Liver (tissue), 9 donors: ENCODE data around the gene GRID1. TPM values are rescaled to one million over a fixed set of nuclear protein-coding genes. Genes with fewer than 3 reads are reported as not detected.

Experiments
- DNase-seq: peaks from one replicate; pipeline ENCODE4 v3.0.0-alpha.2; 2017; ENCODE audit warnings: low spot score
- H3K27ac ChIP-seq, 2 donors: one replicate each; pipeline ENCODE4 v1.7.0; 2013; ENCODE audit warnings: inconsistent platforms in 2 of 2, low read length in 2 of 2, control low read depth in 1 of 2, low read depth in 1 of 2, mild to moderate bottlenecking in 1 of 2
- H3K27me3 ChIP-seq, 4 donors: one replicate each; pipeline versions ENCODE4 v1.6.1 to v1.7.0; 2013; ENCODE audit warnings: low read length in 3 of 4, inconsistent platforms in 1 of 4, mild to moderate bottlenecking in 1 of 4, moderate library complexity in 1 of 4; ENCODE audit not compliant: control insufficient read depth in 4 of 4, insufficient read depth in 4 of 4
- H3K36me3 ChIP-seq, 4 donors: one replicate each; pipeline versions ENCODE4 v1.6.1 to v1.7.0; 2013; ENCODE audit warnings: low read length in 3 of 4, mild to moderate bottlenecking in 3 of 4, low read depth in 1 of 4, moderate library complexity in 1 of 4; ENCODE audit not compliant: control insufficient read depth in 4 of 4, insufficient read depth in 3 of 4
- H3K4me1 ChIP-seq, 4 donors: one replicate each; pipeline versions ENCODE4 v1.6.1 to v1.7.0; 2013; ENCODE audit warnings: low read length in 3 of 4, mild to moderate bottlenecking in 3 of 4, moderate library complexity in 1 of 4; ENCODE audit not compliant: control insufficient read depth in 4 of 4, insufficient read depth in 4 of 4
- H3K4me3 ChIP-seq, 3 donors: one replicate each; pipeline versions ENCODE4 v1.6.1 to v1.7.0; 2013; ENCODE audit warnings: low read length in 3 of 3, control low read depth in 1 of 3, low read depth in 1 of 3, mild to moderate bottlenecking in 1 of 3
- H3K9ac ChIP-seq, 2 donors: one replicate each; pipeline ENCODE4 v1.7.0; 2013; ENCODE audit warnings: low read length in 2 of 2, mild to moderate bottlenecking in 2 of 2, moderate library complexity in 2 of 2, control low read depth in 1 of 2, low read depth in 1 of 2
- H3K9me3 ChIP-seq, 4 donors: one replicate each; pipeline versions ENCODE4 v1.6.1 to v1.7.0; 2013; ENCODE audit warnings: low read length in 3 of 4; ENCODE audit not compliant: control insufficient read depth in 4 of 4
- ATF3 ChIP-seq: IDR thresholded peaks from 2 replicates; pipeline ENCODE4 v1.6.1; 2016; ENCODE audit warnings: antibody characterized with exemption
- CTCF ChIP-seq: fragments of 150-350 bp; IDR thresholded peaks from 2 replicates; pipeline ENCODE4 v1.5.1; 2017; ENCODE audit warnings: improper control_type of control experiment, low read depth, low read length; ENCODE audit not compliant: missing input control
- EGR1 ChIP-seq, 2 donors: IDR thresholded peaks; 2 replicates each; pipeline ENCODE4 v1.6.1; 2016 to 2018; ENCODE audit warnings: antibody characterized with exemption in 2 of 2, low read depth in 2 of 2
- FOXA1 ChIP-seq: IDR thresholded peaks from 2 replicates; pipeline ENCODE4 v1.6.1; 2016; ENCODE audit warnings: antibody characterized with exemption
- FOXA2 ChIP-seq: IDR thresholded peaks from 2 replicates; pipeline ENCODE4 v1.6.1; 2016; ENCODE audit warnings: antibody characterized with exemption
- GABPA ChIP-seq, 2 donors: IDR thresholded peaks in 1 of 2; conservative IDR thresholded peaks in 1 of 2; 2 replicates each; pipeline ENCODE4 v1.6.1; 2016; ENCODE audit warnings: antibody characterized with exemption in 2 of 2, mild to moderate bottlenecking in 1 of 2, moderate library complexity in 1 of 2
- HNF4A ChIP-seq, 2 donors: conservative IDR thresholded peaks; 2 replicates each; pipeline ENCODE4 v1.6.1; 2016; ENCODE audit warnings: antibody characterized with exemption in 2 of 2, mild to moderate bottlenecking in 2 of 2
- HNF4G ChIP-seq: IDR thresholded peaks from 2 replicates; pipeline ENCODE4 v1.6.1; 2016; ENCODE audit warnings: antibody characterized with exemption
- JUND ChIP-seq, 2 donors: IDR thresholded peaks; 2 replicates each; pipeline ENCODE4 v1.6.1; 2016; ENCODE audit warnings: antibody characterized with exemption in 2 of 2
- NR2F2 ChIP-seq: IDR thresholded peaks from 2 replicates; pipeline ENCODE4 v1.6.1; 2016; ENCODE audit warnings: antibody characterized with exemption
- RAD21 ChIP-seq, 2 donors: IDR thresholded peaks; 2 replicates each; pipeline ENCODE4 v1.6.1; 2016; ENCODE audit warnings: antibody characterized with exemption in 2 of 2, mild to moderate bottlenecking in 2 of 2
- RXRA ChIP-seq, 2 donors: IDR thresholded peaks; 2 replicates each; pipeline ENCODE4 v1.6.1; 2017 to 2018; ENCODE audit warnings: antibody characterized with exemption in 2 of 2, mild to moderate bottlenecking in 1 of 2
- SP1 ChIP-seq: IDR thresholded peaks from 2 replicates; pipeline ENCODE4 v1.6.1; 2018; ENCODE audit warnings: antibody characterized with exemption, mild to moderate bottlenecking
- TAF1 ChIP-seq: conservative IDR thresholded peaks from 2 replicates; pipeline ENCODE4 v1.6.1; 2016; ENCODE audit warnings: antibody characterized with exemption, mild to moderate bottlenecking
- YY1 ChIP-seq: IDR thresholded peaks from 2 replicates; pipeline ENCODE4 v1.6.1; 2016; ENCODE audit warnings: antibody characterized with exemption, mild to moderate bottlenecking
- WGBS: extraction: QIAGEN DNeasy Blood & Tissue Kit; methylation state at CpG from one replicate; pipeline ENCODE4 v1.1.7; 2013; 5-methylcytosine and 5-hydroxymethylcytosine counted together
- polyA plus RNA-seq, 2 donors: library from polyadenylated mRNA; stranded (reverse) in 1 of 2; unstranded in 1 of 2; fragments of 200-250 nt in 1 of 2; fragments of >200 nt in 1 of 2; fragmentation: Nextera tagmentation in 1 of 2; extraction: Ambion mirVana in 1 of 2; gene quantifications; one replicate each; pipeline versions ENCODE4 v1.2.1 to v1.2.3, GENCODE V29; 2013 to 2015
- total RNA-seq, 2 donors: library from RNA; depleted of rRNA; stranded (reverse); fragments of >200 nt; gene quantifications; one replicate each; pipeline ENCODE4 v1.2.3, GENCODE V29; 2014
- TF ChIP-seq, protein P1 (sequence below): IDR thresholded peaks from 2 replicates; pipeline ENCODE4 v1.6.1; 2016; ENCODE audit warnings: antibody characterized with exemption, mild to moderate bottlenecking
- TF ChIP-seq, protein P2 (sequence below): IDR thresholded peaks from 2 replicates; pipeline ENCODE4 v1.6.1; 2016; ENCODE audit warnings: antibody characterized with exemption
- TF ChIP-seq, protein P3 (sequence below): IDR thresholded peaks from 2 replicates; pipeline ENCODE4 v1.6.1; 2016; ENCODE audit warnings: antibody characterized with exemption
- donor health status: healthy.
- donor health status: healthy.
- donor health status: healthy.
- donor health status: healthy.
- donor health status: healthy.

The GRID1 gene
- total and polyA plus RNA-seq, 4 donors = 0.09 to 0.17 (median 0.14) TPM; not detected in 1

DNA sequence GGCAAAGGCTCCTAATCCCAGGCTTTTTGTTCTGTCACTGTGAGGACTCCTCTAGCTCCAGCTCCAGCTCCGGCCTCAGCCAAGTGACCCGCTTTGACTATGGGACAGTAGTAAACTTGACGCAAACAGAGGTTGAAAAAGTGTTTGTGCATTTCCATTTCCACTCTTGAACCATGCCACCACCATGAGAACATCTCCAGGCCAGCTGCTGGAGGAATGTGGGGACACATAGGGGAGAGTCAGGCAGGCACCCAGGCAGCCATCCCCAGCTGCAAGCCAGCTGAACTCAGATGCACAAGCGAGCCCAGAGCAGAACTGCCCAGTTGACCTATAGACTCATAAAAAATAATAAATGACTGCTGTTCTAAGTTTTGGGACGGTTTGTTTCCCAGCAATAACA, 224.7 kb downstream of the GRID1 start:
- TF ChIP-seq FOXA2 (no peak), YY1 (no peak), JUND (IDR thresholded peaks at IDR 0.05) (no peak), ATF3 (no peak), HNF4A (conservative IDR thresholded peaks at IDR 0.05) (no peak), HNF4G (no peak), RXRA (IDR thresholded peaks at IDR 0.05) (no peak), NR2F2 (no peak), EGR1 (IDR thresholded peaks at IDR 0.05; ENCODE audit: low read depth in 2 of 2) (no peak), RAD21 (IDR thresholded peaks at IDR 0.05) (no peak)
- TF ChIP-seq, protein P1, sequence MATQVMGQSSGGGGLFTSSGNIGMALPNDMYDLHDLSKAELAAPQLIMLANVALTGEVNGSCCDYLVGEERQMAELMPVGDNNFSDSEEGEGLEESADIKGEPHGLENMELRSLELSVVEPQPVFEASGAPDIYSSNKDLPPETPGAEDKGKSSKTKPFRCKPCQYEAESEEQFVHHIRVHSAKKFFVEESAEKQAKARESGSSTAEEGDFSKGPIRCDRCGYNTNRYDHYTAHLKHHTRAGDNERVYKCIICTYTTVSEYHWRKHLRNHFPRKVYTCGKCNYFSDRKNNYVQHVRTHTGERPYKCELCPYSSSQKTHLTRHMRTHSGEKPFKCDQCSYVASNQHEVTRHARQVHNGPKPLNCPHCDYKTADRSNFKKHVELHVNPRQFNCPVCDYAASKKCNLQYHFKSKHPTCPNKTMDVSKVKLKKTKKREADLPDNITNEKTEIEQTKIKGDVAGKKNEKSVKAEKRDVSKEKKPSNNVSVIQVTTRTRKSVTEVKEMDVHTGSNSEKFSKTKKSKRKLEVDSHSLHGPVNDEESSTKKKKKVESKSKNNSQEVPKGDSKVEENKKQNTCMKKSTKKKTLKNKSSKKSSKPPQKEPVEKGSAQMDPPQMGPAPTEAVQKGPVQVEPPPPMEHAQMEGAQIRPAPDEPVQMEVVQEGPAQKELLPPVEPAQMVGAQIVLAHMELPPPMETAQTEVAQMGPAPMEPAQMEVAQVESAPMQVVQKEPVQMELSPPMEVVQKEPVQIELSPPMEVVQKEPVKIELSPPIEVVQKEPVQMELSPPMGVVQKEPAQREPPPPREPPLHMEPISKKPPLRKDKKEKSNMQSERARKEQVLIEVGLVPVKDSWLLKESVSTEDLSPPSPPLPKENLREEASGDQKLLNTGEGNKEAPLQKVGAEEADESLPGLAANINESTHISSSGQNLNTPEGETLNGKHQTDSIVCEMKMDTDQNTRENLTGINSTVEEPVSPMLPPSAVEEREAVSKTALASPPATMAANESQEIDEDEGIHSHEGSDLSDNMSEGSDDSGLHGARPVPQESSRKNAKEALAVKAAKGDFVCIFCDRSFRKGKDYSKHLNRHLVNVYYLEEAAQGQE = no peak
- TF ChIP-seq, protein P2, sequence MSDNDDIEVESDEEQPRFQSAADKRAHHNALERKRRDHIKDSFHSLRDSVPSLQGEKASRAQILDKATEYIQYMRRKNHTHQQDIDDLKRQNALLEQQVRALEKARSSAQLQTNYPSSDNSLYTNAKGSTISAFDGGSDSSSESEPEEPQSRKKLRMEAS = no peak
- Histone ChIP-seq H3K36me3 (no peaks in the 10 kb centered on the region), H3K9ac (no peak overlapping the region), H3K4me1 (no peaks in the 10 kb centered on the region), H3K27me3 (no peaks in the 10 kb centered on the region), H3K4me3 (no peak overlapping the region), H3K9me3 (no peaks in the 10 kb centered on the region), H3K27ac (no peak overlapping the region)
- DNase-seq = no peak
- WGBS = 86% methylated on average over 5 of the region's 5 CpGs

DNA sequence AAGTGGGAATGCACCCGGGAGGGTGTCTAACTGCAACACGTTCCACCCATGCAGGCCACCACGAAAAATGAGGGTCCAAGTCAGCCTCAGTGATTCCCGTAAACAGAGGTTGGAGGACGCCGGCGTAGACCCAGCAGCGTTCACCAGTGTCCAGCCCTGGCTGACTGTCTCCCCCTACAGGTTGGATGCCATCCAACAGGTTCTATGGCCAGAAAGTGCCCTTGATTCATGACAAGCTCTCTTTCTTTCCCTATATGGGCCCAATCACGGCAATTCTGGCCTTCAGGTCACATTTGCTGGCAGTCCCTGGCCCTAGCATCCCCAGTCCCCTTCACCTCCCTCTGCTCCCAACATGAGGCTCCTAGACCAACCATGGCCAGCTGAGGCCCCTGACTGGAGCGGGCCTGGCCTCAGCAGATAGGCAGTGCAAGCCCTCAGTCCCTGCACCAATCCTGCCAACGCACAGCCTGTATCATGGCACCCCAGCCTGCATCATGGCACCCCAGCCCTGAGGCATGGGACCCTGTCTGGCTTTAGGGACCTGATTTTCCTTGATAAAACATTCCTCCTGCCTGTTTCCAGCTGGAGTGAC, 227.4 kb downstream of the GRID1 start:
- H3K4me3 ChIP-seq = no peak overlapping the region
- no peaks in the 10 kb centered on the region for H3K36me3 ChIP-seq
- H3K27me3 ChIP-seq = no peaks in the 10 kb centered on the region
- no peaks in the 10 kb centered on the region for H3K4me1 ChIP-seq
- no peak for TF ChIP-seq FOXA2
- no peak for TF ChIP-seq RXRA (IDR thresholded peaks at IDR 0.05)
- TF ChIP-seq, protein P2 = no peak
- no peak for TF ChIP-seq JUND (IDR thresholded peaks at IDR 0.05)
- no peak for TF ChIP-seq HNF4G
- no peak for TF ChIP-seq HNF4A (conservative IDR thresholded peaks at IDR 0.05)
- TF ChIP-seq GABPA (IDR thresholded peaks at IDR 0.05 in 1 of 2, conservative IDR thresholded peaks at IDR 0.05 in 1 of 2) = no peak
- TF ChIP-seq CTCF = no peak
- no peak for TF ChIP-seq ATF3
- no peak for TF ChIP-seq TAF1
- no peak for TF ChIP-seq EGR1 (IDR thresholded peaks at IDR 0.05; ENCODE audit: low read depth in 2 of 2)
- TF ChIP-seq, protein P1 = no peak
- TF ChIP-seq NR2F2 = no peak
- TF ChIP-seq FOXA1 = no peak
- no peak for TF ChIP-seq RAD21 (IDR thresholded peaks at IDR 0.05)
- TF ChIP-seq SP1 = no peak
- no peak for TF ChIP-seq YY1
- TF ChIP-seq, protein P3, sequence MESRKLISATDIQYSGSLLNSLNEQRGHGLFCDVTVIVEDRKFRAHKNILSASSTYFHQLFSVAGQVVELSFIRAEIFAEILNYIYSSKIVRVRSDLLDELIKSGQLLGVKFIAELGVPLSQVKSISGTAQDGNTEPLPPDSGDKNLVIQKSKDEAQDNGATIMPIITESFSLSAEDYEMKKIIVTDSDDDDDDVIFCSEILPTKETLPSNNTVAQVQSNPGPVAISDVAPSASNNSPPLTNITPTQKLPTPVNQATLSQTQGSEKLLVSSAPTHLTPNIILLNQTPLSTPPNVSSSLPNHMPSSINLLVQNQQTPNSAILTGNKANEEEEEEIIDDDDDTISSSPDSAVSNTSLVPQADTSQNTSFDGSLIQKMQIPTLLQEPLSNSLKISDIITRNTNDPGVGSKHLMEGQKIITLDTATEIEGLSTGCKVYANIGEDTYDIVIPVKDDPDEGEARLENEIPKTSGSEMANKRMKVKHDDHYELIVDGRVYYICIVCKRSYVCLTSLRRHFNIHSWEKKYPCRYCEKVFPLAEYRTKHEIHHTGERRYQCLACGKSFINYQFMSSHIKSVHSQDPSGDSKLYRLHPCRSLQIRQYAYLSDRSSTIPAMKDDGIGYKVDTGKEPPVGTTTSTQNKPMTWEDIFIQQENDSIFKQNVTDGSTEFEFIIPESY = no peak
- no peaks in the 10 kb centered on the region for H3K9me3 ChIP-seq
- no peak overlapping the region for H3K9ac ChIP-seq
- 83% methylated on average over 11 of the region's 11 CpGs for WGBS
- H3K27ac ChIP-seq = no peak overlapping the region
- no peak for DNase-seq
